HuH-7 (cell line): ENCODE data around the gene DHX34.
"Not testable (repeated sequence)": the region's sequence is repeated elsewhere in the genome, so short reads cannot be mapped to it uniquely, and the experiment has no call there.

Experiments used
- DNase-seq: peaks from one replicate; pipeline ENCODE4 v3.0.0; 2011; ENCODE audit warnings: low spot score

DHX34 gene

GRCh38 chr19:47365455-47365854 is 16.3 kb downstream of the DHX34 start:
- not testable (repeated sequence) for DNase-seq

- DNase-seq, result no peak
Measured at GRCh38 chr19:47370045-47370611, 21.0 kb downstream of the DHX34 start.

- DNase-seq, result no peak
Measured at GRCh38 chr19:47371261-47371660, 22.1 kb downstream of the DHX34 start.

- no peak for DNase-seq
Measured at GRCh38 chr19:47372603-47373002, 23.5 kb downstream of the DHX34 start.

- DNase-seq, result no peak
Measured at GRCh38 chr19:47373246-47374240, 24.4 kb downstream of the DHX34 start.

GRCh38 chr19:47374876-47375693 is 26.0 kb downstream of the DHX34 start:
- no peak for DNase-seq

- DNase-seq, result no peak
Measured at GRCh38 chr19:47375694-47376588, 26.8 kb downstream of the DHX34 start.

GRCh38 chr19:47376589-47377144 is 27.6 kb downstream of the DHX34 start:
- DNase-seq, result no peak

GRCh38 chr19:47377208-47377701 is 28.1 kb downstream of the DHX34 start:
- no peak for DNase-seq

GRCh38 chr19:47377801-47378200 is 28.7 kb downstream of the DHX34 start:
- DNase-seq, result no peak

- no peak for DNase-seq
Measured at GRCh38 chr19:47378246-47378645, 29.1 kb downstream of the DHX34 start.

GRCh38 chr19:47379381-47379938 is 30.3 kb downstream of the DHX34 start:
- no peak for DNase-seq

GRCh38 chr19:47380559-47380958 is 31.4 kb downstream of the DHX34 start:
- DNase-seq, result no peak

GRCh38 chr19:47381121-47381520 is 32.0 kb downstream of the DHX34 start:
- DNase-seq, result no peak

GRCh38 chr19:47381653-47382279 is 32.7 kb downstream of the DHX34 start:
- no peak for DNase-seq

GRCh38 chr19:47383890-47384289 is 34.8 kb downstream of the DHX34 start:
- DNase-seq, result not testable (repeated sequence)

GRCh38 chr19:47384533-47384932 is 35.4 kb downstream of the DHX34 start:
- DNase-seq, result not testable (repeated sequence)

GRCh38 chr19:47386582-47386981 is 37.5 kb downstream of the DHX34 start:
- DNase-seq, result not testable (repeated sequence)

GRCh38 chr19:47387623-47388022 is 38.5 kb downstream of the DHX34 start:
- DNase-seq, result not testable (repeated sequence)

GRCh38 chr19:47388721-47389120 is 39.6 kb downstream of the DHX34 start:
- DNase-seq, result not testable (repeated sequence)
